HepG2 (cell line): ENCODE data around the gene ADRM1. TPM values are rescaled to one million over a fixed set of nuclear protein-coding genes. Genes with fewer than 3 reads are reported as not detected.

Experiments used
- ASH2L ChIP-seq: fragments of 300-600, 200-600 bp; sonication (generic); IDR thresholded peaks from 2 replicates; pipeline ENCODE4 v1.7.0; 2017; ENCODE audit warnings: low read depth, mild to moderate bottlenecking, moderate library complexity, mixed read lengths, low read length; ENCODE audit not compliant: insufficient read length
- CENPT ChIP-seq: sonication (generic); formaldehyde crosslinking; IDR thresholded peaks from 2 replicates; pipeline ENCODE4 v1.8.0; 2022; ENCODE audit warnings: low read depth, mild to moderate bottlenecking, moderate library complexity, missing genetic modification reagents
- IRF2 ChIP-seq: IDR thresholded peaks from 2 replicates; pipeline ENCODE4 v1.6.1; 2018; ENCODE audit warnings: missing genetic modification reagents, missing compliant biosample characterization
- KDM1A ChIP-seq: IDR thresholded peaks from 2 replicates; pipeline ENCODE4 v1.6.1; 2016; ENCODE audit warnings: missing compliant biosample characterization
- MYC ChIP-seq: sonication (generic); formaldehyde crosslinking; IDR thresholded peaks from 2 replicates; pipeline ENCODE4 v1.9.0; 2021; ENCODE audit warnings: missing genetic modification reagents, borderline replicate concordance
- REL ChIP-seq: sonication (generic); formaldehyde crosslinking; conservative IDR thresholded peaks from 2 replicates; pipeline ENCODE4 v1.8.0; 2022; ENCODE audit warnings: mild to moderate bottlenecking, missing genetic modification reagents, moderate library complexity
- RFX3 ChIP-seq: IDR thresholded peaks from 2 replicates; pipeline ENCODE4 v1.6.1; 2016; ENCODE audit warnings: missing biosample characterization, missing genetic modification reagents
- RORA ChIP-seq: sonication (generic); formaldehyde crosslinking; IDR thresholded peaks from 2 replicates; pipeline ENCODE4 v1.5.0; 2020; ENCODE audit warnings: mild to moderate bottlenecking, missing genetic modification reagents, moderate library complexity
- STAG1 ChIP-seq: sonication (generic); formaldehyde crosslinking; IDR thresholded peaks from 2 replicates; pipeline ENCODE4 v1.4.0; 2020; ENCODE audit warnings: missing genetic modification reagents
- ZBTB21 ChIP-seq: sonication (generic); formaldehyde crosslinking; IDR thresholded peaks from 2 replicates; pipeline ENCODE4 v1.4.0; 2020; ENCODE audit warnings: missing genetic modification reagents
- ZNF230 ChIP-seq: sonication (generic); formaldehyde crosslinking; IDR thresholded peaks from 2 replicates; pipeline ENCODE4 v1.4.0; 2020; ENCODE audit warnings: mild to moderate bottlenecking, missing genetic modification reagents
- ZNF567 ChIP-seq: sonication (generic); formaldehyde crosslinking; IDR thresholded peaks from 2 replicates; pipeline ENCODE4 v1.8.1; 2023; ENCODE audit warnings: mild to moderate bottlenecking, missing genetic modification reagents, borderline replicate concordance
- ZNF724P ChIP-seq: sonication (generic); formaldehyde crosslinking; IDR thresholded peaks from 2 replicates; pipeline ENCODE4 v1.8.0; 2022; ENCODE audit warnings: missing genetic modification reagents, borderline replicate concordance
- ZSCAN25 ChIP-seq: sonication (generic); formaldehyde crosslinking; IDR thresholded peaks from 2 replicates; pipeline ENCODE4 v1.8.0; 2022; ENCODE audit warnings: mild to moderate bottlenecking, missing genetic modification reagents
- polyA plus RNA-seq, 8 experiments: library from polyadenylated mRNA; depleted of rRNA in 3 of 8; stranded (reverse) in 7 of 8; unstranded in 1 of 8; fragments of >200 nt; fragmentation: Illumina TruSeq in 4 of 8; extraction: Trizol in 4 of 8; gene quantifications; 2 replicates each; pipeline versions ENCODE4 v1.2.1 to v1.2.3, GENCODE V29; 2011 to 2016; ENCODE audit warnings: low read depth in 4 of 8, missing spikeins in 1 of 8, mixed read lengths in 1 of 8; ENCODE audit not compliant: insufficient read depth in 1 of 8
- total RNA-seq, 5 experiments: library from RNA; depleted of rRNA; stranded (reverse); fragments of >200 nt; fragmentation: Illumina TruSeq; extraction: Trizol; gene quantifications; 2 replicates each; pipeline ENCODE4 v1.2.3, GENCODE V29; 2016; ENCODE audit warnings: low read depth in 1 of 5
- TF ChIP-seq, protein P1 (sequence below): sonication (generic); formaldehyde crosslinking; IDR thresholded peaks from 2 replicates; pipeline ENCODE4 v1.4.0; 2020; ENCODE audit warnings: missing genetic modification reagents, mild to moderate bottlenecking, borderline replicate concordance
- TF ChIP-seq, protein P2 (sequence below): sonication (generic); formaldehyde crosslinking; IDR thresholded peaks from 2 replicates; pipeline ENCODE4 v1.5.1; 2020; ENCODE audit warnings: mild to moderate bottlenecking, missing genetic modification reagents, moderate library complexity
- TF ChIP-seq, protein P3 (sequence below): sonication (generic); formaldehyde crosslinking; IDR thresholded peaks from 2 replicates; pipeline ENCODE4 v1.5.0; 2020; ENCODE audit warnings: missing genetic modification reagents, mild to moderate bottlenecking, borderline replicate concordance
- TF ChIP-seq, protein P4 (sequence below): sonication (generic); formaldehyde crosslinking; IDR thresholded peaks from 2 replicates; pipeline ENCODE4 v1.4.0; 2020; ENCODE audit warnings: mild to moderate bottlenecking, missing genetic modification reagents
- TF ChIP-seq, protein P5 (sequence below): sonication (generic); formaldehyde crosslinking; IDR thresholded peaks from 2 replicates; pipeline ENCODE4 v1.4.0; 2020; ENCODE audit warnings: mild to moderate bottlenecking, missing genetic modification reagents

The ADRM1 gene
- total and polyA plus RNA-seq, 2 of the 13 experiments (the other 11 are each of a cell fraction or from before 2014, with no cell fraction given), result 92.9 to 154 TPM

DNA sequence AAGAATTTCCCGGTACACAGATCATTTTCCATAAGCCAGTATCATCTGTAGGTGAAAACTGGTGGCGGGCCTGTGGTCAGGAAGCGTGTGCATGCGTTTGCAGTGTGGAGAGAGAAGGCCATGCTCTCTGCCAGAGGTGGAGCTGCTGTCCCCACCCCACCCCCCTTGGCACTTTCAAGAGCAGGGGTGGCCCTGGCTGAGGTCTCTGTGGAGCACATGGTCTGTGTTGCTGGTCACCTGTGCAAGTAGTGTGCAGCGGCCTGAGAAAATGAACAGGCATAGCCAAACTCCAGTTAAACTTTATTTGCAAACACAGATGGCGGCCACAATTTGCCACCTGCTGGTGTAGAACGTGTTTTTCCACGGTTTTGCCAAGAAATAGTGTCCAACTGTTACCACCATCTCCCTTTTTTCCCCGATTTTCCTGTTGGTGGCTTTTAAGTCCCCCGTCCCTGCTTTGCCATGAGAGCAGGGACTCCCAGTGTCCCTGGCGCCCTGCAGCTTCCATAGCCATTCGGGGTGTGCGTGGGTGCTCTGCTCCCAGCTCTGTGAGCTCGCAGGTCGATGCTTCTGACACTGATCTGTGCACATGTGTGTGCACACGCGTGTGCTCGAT, 2.5 kb downstream of the ADRM1 start (continued):
- TF ChIP-seq, protein P1, sequence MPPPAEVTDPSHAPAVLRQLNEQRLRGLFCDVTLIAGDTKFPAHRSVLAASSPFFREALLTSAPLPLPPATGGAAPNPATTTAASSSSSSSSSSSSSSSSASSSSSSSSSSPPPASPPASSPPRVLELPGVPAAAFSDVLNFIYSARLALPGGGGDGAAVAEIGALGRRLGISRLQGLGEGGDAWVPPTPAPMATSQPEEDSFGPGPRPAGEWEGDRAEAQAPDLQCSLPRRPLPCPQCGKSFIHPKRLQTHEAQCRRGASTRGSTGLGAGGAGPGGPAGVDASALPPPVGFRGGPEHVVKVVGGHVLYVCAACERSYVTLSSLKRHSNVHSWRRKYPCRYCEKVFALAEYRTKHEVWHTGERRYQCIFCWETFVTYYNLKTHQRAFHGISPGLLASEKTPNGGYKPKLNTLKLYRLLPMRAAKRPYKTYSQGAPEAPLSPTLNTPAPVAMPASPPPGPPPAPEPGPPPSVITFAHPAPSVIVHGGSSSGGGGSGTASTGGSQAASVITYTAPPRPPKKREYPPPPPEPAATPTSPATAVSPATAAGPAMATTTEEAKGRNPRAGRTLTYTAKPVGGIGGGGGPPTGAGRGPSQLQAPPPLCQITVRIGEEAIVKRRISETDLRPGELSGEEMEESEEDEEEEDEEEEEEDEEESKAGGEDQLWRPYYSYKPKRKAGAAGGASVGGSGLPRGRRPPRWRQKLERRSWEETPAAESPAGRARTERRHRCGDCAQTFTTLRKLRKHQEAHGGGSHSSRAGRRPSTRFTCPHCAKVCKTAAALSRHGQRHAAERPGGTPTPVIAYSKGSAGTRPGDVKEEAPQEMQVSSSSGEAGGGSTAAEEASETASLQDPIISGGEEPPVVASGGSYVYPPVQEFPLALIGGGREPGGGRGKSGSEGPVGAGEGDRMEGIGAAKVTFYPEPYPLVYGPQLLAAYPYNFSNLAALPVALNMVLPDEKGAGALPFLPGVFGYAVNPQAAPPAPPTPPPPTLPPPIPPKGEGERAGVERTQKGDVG (CRISPR knock-in tag), result peak; percentile 87; the same call in 1 of the 2 replicates
- TF ChIP-seq RFX3, result no peak
- no peak for TF ChIP-seq IRF2 (CRISPR knock-in tag)
- TF ChIP-seq ZNF230 (CRISPR knock-in tag), result no peak
- TF ChIP-seq, protein P2, sequence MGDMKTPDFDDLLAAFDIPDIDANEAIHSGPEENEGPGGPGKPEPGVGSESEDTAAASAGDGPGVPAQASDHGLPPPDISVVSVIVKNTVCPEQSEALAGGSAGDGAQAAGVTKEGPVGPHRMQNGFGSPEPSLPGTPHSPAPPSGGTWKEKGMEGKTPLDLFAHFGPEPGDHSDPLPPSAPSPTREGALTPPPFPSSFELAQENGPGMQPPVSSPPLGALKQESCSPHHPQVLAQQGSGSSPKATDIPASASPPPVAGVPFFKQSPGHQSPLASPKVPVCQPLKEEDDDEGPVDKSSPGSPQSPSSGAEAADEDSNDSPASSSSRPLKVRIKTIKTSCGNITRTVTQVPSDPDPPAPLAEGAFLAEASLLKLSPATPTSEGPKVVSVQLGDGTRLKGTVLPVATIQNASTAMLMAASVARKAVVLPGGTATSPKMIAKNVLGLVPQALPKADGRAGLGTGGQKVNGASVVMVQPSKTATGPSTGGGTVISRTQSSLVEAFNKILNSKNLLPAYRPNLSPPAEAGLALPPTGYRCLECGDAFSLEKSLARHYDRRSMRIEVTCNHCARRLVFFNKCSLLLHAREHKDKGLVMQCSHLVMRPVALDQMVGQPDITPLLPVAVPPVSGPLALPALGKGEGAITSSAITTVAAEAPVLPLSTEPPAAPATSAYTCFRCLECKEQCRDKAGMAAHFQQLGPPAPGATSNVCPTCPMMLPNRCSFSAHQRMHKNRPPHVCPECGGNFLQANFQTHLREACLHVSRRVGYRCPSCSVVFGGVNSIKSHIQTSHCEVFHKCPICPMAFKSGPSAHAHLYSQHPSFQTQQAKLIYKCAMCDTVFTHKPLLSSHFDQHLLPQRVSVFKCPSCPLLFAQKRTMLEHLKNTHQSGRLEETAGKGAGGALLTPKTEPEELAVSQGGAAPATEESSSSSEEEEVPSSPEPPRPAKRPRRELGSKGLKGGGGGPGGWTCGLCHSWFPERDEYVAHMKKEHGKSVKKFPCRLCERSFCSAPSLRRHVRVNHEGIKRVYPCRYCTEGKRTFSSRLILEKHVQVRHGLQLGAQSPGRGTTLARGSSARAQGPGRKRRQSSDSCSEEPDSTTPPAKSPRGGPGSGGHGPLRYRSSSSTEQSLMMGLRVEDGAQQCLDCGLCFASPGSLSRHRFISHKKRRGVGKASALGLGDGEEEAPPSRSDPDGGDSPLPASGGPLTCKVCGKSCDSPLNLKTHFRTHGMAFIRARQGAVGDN (CRISPR knock-in tag), result peak; percentile 76
- no peak for TF ChIP-seq RORA (CRISPR knock-in tag)
- TF ChIP-seq ZBTB21, result no peak
- TF ChIP-seq ASH2L, result no peak
- TF ChIP-seq ZNF724P (CRISPR knock-in tag), result no peak
- no peak for TF ChIP-seq ZNF567 (CRISPR knock-in tag)
- no peak for TF ChIP-seq CENPT
- no peak for TF ChIP-seq REL (CRISPR knock-in tag)
- TF ChIP-seq, protein P3, sequence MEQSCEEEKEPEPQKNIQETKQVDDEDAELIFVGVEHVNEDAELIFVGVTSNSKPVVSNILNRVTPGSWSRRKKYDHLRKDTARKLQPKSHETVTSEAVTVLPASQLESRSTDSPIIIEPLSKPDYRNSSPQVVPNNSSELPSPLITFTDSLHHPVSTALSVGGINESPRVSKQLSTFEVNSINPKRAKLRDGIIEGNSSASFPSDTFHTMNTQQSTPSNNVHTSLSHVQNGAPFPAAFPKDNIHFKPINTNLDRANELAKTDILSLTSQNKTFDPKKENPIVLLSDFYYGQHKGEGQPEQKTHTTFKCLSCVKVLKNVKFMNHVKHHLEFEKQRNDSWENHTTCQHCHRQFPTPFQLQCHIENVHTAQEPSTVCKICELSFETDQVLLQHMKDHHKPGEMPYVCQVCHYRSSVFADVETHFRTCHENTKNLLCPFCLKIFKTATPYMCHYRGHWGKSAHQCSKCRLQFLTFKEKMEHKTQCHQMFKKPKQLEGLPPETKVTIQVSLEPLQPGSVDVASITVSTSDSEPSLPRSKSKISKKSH (CRISPR knock-in tag), result peak; percentile 43; the same call in 1 of the 2 replicates
- TF ChIP-seq STAG1 (CRISPR knock-in tag), result 0 out of 2 replicates have a peak, but pooled peaks have one; percentile 24
- TF ChIP-seq, protein P4, sequence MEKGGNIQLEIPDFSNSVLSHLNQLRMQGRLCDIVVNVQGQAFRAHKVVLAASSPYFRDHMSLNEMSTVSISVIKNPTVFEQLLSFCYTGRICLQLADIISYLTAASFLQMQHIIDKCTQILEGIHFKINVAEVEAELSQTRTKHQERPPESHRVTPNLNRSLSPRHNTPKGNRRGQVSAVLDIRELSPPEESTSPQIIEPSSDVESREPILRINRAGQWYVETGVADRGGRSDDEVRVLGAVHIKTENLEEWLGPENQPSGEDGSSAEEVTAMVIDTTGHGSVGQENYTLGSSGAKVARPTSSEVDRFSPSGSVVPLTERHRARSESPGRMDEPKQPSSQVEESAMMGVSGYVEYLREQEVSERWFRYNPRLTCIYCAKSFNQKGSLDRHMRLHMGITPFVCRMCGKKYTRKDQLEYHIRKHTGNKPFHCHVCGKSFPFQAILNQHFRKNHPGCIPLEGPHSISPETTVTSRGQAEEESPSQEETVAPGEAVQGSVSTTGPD (CRISPR knock-in tag), result no peak
- TF ChIP-seq, protein P5, sequence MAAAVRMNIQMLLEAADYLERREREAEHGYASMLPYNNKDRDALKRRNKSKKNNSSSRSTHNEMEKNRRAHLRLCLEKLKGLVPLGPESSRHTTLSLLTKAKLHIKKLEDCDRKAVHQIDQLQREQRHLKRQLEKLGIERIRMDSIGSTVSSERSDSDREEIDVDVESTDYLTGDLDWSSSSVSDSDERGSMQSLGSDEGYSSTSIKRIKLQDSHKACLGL, result peak; percentile 45; the same call in 1 of the 2 replicates
- TF ChIP-seq MYC (CRISPR knock-in tag), result peak; percentile 88
- TF ChIP-seq ZSCAN25 (CRISPR knock-in tag), result peak; percentile 40; the same call in 1 of the 2 replicates
- TF ChIP-seq KDM1A (CRISPR knock-in tag), result no peak
